ENCODE results near the gene MSL1. TPM values are rescaled to one million over a fixed set of nuclear protein-coding genes. Genes with fewer than 3 reads are reported as not detected.

Gene MSL1
- total and polyA plus RNA-seq, 2 of the 13 experiments (the other 11 are each of a cell fraction or from before 2014, with no cell fraction given), result 63.8 to 88.5 TPM

DNA sequence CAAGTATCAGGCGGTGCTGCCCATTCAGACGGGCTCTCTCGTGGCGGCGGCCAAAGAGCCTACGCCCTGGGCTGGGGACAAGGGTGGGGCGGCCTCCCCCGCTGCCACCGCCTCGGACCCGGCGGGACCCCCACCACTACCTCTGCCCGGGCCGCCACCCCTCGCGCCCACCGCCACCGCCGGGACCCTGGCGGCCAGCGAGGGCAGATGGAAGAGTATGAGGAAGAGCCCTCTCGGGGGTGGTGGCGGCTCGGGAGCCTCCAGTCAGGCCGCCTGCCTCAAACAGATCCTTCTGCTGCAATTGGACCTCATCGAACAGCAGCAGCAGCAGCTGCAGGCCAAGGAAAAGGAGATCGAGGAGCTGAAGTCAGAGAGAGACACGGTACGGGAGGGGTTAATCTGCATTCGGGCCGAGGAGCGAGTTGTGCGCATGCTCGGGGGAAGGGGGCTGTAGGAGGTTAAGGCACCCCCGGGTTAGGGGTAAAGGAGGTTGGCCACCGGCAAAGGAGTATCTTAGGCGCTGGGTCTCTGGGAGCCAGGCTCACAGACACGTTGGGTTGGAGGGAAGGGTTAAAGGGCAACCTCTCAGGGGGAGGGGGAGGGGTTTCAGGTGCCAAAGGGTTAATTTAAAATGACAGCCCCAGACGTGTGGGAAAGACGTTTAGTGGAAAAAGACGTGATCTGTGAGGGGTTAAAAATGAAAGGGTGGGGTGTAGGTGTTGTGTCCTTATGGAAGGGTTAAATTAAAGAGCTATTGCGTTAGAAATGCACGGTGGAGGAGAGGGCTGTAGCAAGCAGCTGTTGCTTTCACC is 1.4 kb downstream of the MSL1 start (continued):
- TF ChIP-seq, protein P1, sequence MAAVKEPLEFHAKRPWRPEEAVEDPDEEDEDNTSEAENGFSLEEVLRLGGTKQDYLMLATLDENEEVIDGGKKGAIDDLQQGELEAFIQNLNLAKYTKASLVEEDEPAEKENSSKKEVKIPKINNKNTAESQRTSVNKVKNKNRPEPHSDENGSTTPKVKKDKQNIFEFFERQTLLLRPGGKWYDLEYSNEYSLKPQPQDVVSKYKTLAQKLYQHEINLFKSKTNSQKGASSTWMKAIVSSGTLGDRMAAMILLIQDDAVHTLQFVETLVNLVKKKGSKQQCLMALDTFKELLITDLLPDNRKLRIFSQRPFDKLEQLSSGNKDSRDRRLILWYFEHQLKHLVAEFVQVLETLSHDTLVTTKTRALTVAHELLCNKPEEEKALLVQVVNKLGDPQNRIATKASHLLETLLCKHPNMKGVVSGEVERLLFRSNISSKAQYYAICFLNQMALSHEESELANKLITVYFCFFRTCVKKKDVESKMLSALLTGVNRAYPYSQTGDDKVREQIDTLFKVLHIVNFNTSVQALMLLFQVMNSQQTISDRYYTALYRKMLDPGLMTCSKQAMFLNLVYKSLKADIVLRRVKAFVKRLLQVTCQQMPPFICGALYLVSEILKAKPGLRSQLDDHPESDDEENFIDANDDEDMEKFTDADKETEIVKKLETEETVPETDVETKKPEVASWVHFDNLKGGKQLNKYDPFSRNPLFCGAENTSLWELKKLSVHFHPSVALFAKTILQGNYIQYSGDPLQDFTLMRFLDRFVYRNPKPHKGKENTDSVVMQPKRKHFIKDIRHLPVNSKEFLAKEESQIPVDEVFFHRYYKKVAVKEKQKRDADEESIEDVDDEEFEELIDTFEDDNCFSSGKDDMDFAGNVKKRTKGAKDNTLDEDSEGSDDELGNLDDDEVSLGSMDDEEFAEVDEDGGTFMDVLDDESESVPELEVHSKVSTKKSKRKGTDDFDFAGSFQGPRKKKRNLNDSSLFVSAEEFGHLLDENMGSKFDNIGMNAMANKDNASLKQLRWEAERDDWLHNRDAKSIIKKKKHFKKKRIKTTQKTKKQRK (IDR thresholded peaks at IDR 0.05; ENCODE audit: low read length), result no peak
- TF ChIP-seq ZBTB7A (CRISPR knock-in tag; IDR thresholded peaks at IDR 0.05) (0 out of 2 replicates have a peak, but pooled peaks have one; percentile 43), ZNF24 (IDR thresholded peaks at IDR 0.05) (no peak), ZNF354B (CRISPR knock-in tag; IDR thresholded peaks at IDR 0.05) (0 out of 2 replicates have a peak, but pooled peaks have one; percentile 62), GATAD2A (CRISPR knock-in tag; IDR thresholded peaks at IDR 0.05) (peak; percentile 64), ZSCAN21 (CRISPR knock-in tag; IDR thresholded peaks at IDR 0.05; ENCODE audit: borderline replicate concordance) (0 out of 2 replicates have a peak, but pooled peaks have one; percentile 59), ZNF772 (CRISPR knock-in tag; IDR thresholded peaks at IDR 0.05) (peak; percentile 46; the same call in 1 of the 2 replicates), GZF1 (CRISPR knock-in tag; IDR thresholded peaks at IDR 0.05) (no peak), ZNF841 (CRISPR knock-in tag; IDR thresholded peaks at IDR 0.05; ENCODE audit: borderline replicate concordance) (no peak), NFIB (CRISPR knock-in tag; IDR thresholded peaks at IDR 0.05; ENCODE audit: borderline replicate concordance) (no peak), NFE2L2 (IDR thresholded peaks at IDR 0.05; ENCODE audit: low read length) (no peak), NFKBIZ (CRISPR knock-in tag; IDR thresholded peaks at IDR 0.05) (no peak), POGZ (CRISPR knock-in tag; IDR thresholded peaks at IDR 0.05) (no peak), GFI1 (CRISPR knock-in tag; IDR thresholded peaks at IDR 0.05; ENCODE audit: borderline replicate concordance) (peak; percentile 51; the same call in 1 of the 2 replicates), U2AF2 (IDR thresholded peaks at IDR 0.05; ENCODE audit: low read depth, low read length) (no peak), SIX1 (CRISPR knock-in tag; IDR thresholded peaks at IDR 0.05; ENCODE audit: borderline replicate concordance) (no peak), ZNF274 (CRISPR knock-in tag; IDR thresholded peaks at IDR 0.05) (no peak), SATB2 (CRISPR knock-in tag; IDR thresholded peaks at IDR 0.05) (no peak), WIZ (CRISPR knock-in tag; IDR thresholded peaks at IDR 0.05) (no peak), LCORL (IDR thresholded peaks at IDR 0.05) (peak; percentile 50; the same call in 1 of the 2 replicates), LCORL (CRISPR knock-in tag; IDR thresholded peaks at IDR 0.05) (no peak; the same call in none of the 2 replicates), SP5 (CRISPR knock-in tag; IDR thresholded peaks at IDR 0.05; ENCODE audit: borderline replicate concordance, low read depth) (peak; percentile 26; the same call in 1 of the 2 replicates), FOXJ3 (CRISPR knock-in tag; IDR thresholded peaks at IDR 0.05; ENCODE audit: borderline replicate concordance) (no peak), CBX1 (IDR thresholded peaks at IDR 0.05; ENCODE audit: low read depth) (peak; percentile 30), FOXK2 (IDR thresholded peaks at IDR 0.05) (0 out of 2 replicates have a peak, but pooled peaks have one; percentile 42)
- TF ChIP-seq, protein P2, sequence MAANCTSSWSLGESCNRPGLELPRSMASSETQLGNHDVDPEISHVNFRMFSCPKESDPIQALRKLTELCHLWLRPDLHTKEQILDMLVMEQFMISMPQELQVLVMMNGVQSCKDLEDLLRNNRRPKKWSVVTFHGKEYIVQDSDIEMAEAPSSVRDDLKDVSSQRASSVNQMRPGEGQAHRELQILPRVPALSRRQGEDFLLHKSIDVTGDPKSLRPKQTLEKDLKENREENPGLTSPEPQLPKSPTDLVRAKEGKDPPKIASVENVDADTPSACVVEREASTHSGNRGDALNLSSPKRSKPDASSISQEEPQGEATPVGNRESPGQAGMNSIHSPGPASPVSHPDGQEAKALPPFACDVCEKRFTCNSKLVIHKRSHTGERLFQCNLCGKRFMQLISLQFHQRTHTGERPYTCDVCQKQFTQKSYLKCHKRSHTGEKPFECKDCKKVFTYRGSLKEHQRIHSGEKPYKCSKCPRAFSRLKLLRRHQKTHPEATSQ (CRISPR knock-in tag; IDR thresholded peaks at IDR 0.05; ENCODE audit: borderline replicate concordance), result no peak
- TF ChIP-seq, protein P3, sequence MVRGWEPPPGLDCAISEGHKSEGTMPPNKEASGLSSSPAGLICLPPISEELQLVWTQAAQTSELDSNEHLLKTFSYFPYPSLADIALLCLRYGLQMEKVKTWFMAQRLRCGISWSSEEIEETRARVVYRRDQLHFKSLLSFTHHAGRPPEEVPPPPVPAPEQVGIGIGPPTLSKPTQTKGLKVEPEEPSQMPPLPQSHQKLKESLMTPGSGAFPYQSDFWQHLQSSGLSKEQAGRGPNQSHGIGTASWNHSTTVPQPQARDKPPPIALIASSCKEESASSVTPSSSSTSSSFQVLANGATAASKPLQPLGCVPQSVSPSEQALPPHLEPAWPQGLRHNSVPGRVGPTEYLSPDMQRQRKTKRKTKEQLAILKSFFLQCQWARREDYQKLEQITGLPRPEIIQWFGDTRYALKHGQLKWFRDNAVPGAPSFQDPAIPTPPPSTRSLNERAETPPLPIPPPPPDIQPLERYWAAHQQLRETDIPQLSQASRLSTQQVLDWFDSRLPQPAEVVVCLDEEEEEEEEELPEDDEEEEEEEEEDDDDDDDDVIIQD (CRISPR knock-in tag; IDR thresholded peaks at IDR 0.05; ENCODE audit: low read depth), result no peak
